NCI-H748 (cell line): ENCODE results near the gene ACD.
A peak's percentile ranks its signal among the peaks of the same experiment; 100 is the strongest.

Experiments
- DNase-seq: peaks from one replicate; lab custom pipeline; 2025; ENCODE audit not compliant: unreplicated experiment; lab: John Stamatoyannopoulos, UW

Gene ACD

DNA sequence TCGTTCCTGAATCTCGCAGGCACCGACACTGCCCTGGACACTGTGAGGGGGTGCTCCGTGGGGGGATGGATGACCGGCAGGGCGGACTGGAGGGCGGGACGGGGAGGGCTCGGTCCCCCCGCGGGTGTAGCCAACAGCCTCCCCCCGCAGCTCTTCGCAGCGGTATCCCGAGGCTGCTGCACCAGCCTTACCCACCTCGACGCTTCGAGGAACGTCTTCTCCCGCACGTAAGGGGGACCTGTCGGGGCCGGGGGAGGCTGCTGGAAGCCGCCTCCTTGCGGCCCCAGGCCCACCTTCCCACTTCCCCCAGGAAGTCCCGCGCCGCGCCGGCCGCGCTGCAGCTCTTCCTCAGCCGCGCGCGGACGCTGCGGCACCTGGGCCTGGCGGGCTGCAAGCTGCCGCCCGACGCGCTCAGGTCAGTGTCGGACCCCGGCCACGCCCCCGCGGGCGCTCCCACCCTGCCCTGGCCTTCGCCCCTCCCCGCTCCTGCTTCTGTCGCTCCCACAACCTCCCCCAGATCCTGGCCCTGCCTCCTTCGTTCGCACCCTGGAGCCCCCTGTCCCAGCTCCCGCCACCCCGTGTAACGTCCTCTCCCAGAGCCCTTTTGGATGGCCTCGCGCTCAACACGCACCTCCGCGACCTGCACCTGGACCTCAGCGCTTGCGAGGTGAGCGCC lies 11.8 kb downstream of the ACD start:
- DNase-seq: no peak

DNA sequence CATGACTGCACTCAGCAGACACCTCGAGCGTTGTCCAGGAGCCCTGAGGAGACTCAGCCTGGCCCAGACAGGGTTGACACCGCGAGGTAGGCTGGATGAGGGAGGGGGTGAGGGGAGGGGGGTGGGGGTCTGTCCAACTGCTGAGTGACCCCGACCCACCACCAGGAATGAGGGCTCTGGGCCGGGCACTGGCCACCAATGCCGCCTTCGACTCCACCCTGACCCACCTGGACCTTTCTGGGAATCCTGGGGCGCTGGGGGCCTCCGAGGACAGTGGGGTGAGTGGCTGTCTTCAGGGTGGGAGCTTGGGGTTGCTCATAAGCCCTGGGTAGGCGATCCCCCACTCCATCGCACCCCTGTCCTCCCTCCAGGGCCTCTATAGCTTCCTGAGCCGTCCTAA lies 12.4 kb downstream of the ACD start:
- DNase-seq: no peak

- no peak for DNase-seq
Observed at GRCh38 chr16:67647111-67647651, 12.9 kb downstream of the ACD start.

DNA sequence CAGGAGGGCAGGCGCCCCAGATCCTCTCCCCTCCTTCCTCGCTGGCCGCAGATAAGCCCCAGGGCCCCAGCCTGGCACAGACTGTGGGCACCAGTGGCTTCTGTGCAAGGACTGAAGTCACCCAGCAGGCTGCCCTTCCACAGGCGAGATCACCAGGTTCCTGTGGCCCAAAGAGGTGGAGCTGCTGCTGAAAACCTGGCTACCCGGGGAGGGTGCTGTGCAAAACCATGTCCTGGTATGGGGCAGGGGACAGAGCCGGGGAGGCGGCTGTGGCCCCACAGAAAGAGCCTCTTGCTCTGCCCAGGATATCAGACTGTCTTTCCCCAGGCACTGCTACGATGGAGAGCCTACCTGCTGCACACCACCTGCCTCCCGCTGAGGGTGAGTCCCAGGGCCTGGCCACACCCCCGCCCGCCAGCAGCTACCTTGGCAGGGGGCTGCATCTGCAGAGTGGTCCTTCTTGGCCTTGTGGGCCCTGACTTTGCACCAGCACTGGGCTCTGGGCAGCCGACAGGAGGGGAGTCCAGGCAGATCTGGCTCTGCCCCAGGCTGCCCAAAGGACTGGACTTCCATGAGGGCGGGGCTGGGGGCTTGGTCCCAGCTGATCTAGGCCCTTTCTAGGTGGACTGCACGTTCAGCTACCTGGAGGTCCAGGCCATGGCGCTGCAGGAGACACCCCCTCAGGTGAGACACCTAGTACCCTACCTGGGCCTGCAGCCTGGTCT lies 14.5 kb downstream of the ACD start:
- DNase-seq: peak; percentile 26

DNA sequence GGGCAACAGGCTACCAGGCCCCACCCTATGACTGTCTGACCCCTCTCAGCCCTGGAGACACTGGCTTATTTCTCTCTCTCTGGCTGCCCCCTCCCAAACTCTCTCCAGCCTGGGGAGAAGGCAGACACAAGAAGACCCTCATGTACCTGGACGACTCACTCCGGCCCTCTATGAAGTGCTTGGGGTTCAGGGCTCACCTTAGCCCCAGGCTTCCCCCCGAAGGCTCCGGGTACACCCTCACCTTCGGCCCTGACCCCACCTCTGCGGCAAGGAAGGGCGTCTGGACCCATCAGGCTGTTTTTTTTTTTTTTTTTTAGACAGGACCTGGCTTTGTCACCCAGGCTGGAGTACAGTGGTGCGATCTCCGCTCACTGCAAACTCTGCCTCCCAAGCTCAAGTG lies 16.0 kb downstream of the ACD start:
- DNase-seq: no peak

DNA sequence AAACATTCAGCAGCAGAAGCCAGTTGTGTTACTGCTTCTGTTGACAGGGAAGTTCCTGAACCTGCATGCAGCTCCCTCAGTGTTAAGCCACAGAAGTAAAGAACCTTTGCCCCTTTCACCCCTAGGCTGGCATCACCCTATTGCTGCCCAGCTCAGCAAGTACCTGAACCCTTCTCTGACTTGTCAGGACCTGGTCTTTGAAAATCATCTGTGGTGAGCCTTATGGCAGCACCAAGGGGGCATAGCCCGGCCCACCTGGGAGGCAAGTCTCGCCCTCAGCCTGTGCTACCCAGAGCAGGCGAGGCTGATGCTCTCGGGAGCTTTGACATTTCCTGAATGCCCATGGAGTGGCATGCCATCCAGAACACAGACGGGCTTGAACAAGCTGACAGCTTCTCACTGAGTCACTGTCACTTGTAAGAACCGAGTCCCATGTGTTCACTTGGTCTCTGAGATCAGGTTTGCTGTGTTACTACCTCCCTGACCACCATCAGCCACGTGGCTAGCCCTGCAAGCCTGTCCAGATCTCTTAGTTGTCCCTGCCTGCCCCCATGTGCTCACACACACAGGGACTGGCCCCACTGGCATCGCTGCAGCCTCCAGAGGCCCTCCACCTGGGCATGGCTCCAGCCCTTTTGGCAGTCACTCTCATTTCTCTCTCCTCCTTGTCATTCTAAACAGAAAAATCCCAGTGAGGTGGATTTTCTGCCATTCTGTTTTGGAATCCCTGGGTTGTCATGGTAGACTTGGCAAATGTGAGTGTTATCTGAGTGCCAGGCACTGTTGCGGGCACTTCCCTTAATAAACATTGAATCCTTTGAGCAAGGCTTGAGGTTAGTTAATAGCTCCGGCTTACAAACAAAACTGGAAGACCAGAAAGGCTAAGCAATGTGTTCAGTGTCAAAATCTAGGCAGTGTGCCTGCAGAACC lies 18.0 kb downstream of the ACD start:
- DNase-seq: no peak

- DNase-seq: no peak
Observed at GRCh38 chr16:67637625-67638024, 22.4 kb downstream of the ACD start.

DNA sequence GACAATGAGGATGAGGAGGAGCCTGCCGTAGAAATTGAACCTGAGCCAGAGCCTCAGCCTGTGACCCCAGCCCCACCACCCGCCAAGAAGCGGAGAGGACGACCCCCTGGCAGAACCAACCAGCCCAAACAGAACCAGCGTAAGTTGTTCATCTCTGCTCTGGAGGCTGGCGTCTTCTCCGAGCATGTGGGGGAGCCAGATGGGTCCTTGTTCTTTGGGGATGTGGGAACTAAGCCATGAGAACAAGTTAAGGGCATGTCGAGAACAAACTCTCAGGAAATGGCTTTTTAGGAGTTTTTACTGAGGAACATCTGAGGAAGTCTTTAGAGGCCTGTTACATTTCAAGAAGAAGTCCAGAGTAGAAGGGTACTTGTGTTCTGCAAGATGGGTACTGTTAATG lies 23.3 kb downstream of the ACD start:
- no peak for DNase-seq

GRCh38 chr16:67632415-67633172 lies 27.5 kb downstream of the ACD start:
- no peak for DNase-seq

- DNase-seq: no peak
Observed at GRCh38 chr16:67628216-67628615, 31.8 kb downstream of the ACD start.

GRCh38 chr16:67613808-67614207 lies 46.3 kb downstream of the ACD start:
- no peak for DNase-seq

GRCh38 chr16:67608364-67608763 lies 51.7 kb downstream of the ACD start:
- DNase-seq: no peak
